HG03558 (cell line): Measurements from ENCODE around the gene SPDEF.

Source experiments
- ATAC-seq: cut with Tn5 transposase; IDR thresholded peaks from one replicate; pipeline ENCODE4 v1.9.1; 2021; ENCODE audit warnings: moderate number of reproducible peaks; ENCODE audit not compliant: unreplicated experiment; ENCODE audit errors: extremely low read depth

Gene SPDEF

DNA sequence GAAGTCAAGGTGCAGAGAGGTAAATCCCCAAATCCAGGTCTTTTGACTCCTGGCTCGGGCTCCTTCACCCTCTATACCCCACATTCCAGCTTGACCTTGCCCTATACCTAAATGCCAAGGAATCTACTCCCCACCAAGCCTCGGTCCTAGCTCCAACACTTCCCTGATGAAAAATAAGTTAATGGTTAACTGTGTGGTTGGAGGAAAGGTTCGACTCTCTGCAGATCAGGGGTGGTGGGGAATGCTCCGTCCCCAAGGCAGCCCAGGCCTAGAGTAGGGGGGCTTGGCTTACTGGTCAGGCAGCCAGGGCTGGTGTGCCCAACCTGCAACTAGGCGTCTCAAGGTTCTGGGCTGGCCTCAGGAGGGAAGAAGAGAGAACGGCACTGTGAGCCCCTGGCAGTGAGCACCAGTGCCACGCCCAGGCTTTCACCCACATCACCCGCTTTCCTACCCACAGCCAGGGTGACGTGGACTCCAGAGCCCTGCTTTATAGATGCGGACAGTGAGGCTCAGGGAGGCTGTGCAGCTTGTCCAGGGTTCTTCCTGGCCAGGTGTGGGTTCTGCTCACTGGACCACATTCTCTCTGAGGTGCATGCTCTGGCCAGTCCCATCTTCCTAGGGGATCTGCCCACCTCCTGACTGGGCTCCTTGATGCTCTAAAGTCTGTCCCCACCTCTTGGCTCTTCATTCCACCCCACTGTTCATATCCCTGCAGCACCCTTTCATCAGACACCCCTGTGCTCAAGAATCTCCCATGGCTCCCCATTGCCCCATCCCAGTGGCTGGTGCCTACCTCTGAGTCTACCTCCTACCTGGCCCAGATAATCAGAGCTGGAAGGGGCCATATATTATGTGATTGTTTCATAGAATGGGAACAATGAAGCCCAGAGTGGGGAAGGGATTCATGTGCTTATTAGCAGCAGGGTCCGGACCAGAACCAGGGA is 8.2 kb downstream of the SPDEF start:
- no peak for ATAC-seq

DNA sequence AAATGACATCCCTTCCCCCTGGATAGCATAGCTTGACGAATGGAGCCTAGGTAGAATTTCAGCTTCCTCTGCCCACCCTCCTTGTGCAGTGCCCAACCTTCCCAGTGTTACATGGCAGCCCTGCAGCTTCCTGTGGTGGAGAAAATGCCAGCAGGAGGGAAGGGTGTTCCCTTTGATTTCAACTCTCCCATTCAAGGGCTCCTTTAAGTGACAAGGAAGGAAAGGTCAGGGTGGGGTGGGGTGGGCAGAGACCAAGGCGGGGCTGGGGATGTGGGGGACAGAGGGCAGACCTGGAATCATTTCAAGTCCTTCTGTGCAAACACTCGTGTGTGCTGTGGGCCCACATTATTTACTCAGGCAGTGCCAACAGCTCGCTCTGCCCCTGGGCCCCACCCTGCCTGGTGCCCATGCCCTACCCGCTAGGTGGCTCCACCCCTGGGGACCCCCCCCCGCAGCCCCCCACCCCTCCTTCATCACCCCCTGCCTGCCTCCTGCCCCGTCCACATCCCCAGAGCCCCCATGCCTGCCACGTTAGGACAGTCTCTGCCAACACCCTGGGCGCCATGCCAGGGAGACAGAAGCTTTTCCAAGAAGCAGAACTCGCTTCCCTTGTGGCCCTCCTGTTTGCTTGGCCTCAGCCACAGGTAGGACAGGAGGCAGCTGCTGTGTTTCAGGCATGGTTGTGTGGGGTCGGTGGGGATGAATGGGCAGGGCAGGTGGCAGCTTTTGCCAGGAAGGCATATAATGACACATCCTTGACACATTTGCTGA is 9.4 kb downstream of the SPDEF start:
- ATAC-seq, result no peak

DNA sequence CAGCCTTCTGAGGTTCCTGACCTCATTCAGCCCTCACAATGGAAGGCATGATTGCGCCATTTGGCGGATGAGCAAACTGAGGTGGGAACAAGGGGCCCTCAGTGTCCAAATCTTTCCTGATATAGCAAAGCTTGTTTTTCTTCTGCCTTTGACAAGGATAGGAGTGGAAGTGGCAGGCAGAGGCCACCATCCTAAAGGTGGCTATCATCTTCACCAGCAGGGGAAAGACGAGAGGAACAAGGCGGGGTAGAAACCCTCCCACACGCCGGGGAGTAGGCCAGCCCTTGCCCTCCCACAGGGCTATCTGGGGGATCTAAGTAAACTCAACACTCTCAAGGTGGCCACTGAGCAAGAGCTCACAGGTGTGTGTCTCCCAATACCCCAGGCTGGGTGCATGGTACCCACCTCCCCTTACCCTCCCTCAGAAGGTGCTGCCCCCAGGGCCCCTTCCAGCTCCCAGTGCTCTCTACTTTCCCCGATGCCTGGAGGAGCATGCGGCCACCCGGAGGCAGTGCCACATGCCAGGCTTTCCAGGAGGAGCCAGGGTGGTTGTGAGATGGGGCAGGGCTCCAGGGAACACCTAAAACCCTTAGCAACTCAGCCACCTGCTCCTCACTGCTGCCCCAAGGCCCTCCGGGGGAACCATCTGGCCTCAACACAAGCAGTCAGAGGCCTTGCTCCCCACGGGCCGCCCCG is 11.2 kb downstream of the SPDEF start:
- ATAC-seq, result no peak

DNA sequence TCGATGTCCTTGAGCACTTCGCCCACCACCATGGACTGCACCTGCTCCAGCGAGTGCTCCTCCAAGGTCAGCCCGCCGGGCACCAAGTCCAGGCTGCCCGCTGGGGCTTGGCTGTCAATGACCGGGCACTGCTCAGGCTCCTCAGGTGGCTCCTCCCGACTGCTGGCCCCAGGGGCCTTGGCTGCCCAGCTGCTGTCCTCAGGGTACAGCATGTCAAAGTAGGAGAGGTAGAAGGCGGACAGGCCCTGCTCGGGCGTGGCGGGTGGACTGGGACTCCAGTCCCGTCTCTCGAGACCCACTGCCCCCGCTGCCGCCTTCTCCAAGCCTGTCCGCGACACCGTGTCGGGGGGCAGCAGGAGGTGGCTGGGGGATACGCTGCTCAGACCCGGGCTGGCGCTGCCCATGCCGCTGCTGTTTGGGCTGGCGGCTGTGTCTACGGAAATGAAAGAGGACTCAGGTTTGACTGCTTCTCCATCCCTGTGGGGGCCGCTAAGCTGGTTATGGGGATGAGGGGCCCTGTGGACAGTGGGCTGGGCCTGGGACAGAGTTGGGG is 12.0 kb downstream of the SPDEF start:
- ATAC-seq, result no peak

DNA sequence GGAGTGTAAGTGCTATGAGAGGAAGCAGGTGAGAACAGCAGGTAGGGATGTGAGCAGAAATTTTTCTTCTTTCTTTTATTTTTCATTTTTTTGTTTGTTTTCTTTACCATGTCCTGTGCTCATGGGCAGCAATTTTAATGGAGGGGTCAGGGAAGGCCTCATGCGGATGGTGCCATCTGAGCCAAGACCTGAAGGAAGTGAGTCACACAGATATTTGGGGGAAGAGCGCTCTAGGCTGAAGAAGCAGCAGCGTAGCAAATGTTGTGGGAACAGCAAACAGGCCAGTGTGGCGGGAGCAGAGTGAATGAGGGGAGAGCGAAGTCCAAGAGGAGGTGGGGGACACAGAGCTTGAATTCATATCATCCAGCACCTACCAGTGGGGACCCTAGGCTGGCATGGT is 12.7 kb downstream of the SPDEF start:
- no peak for ATAC-seq

DNA sequence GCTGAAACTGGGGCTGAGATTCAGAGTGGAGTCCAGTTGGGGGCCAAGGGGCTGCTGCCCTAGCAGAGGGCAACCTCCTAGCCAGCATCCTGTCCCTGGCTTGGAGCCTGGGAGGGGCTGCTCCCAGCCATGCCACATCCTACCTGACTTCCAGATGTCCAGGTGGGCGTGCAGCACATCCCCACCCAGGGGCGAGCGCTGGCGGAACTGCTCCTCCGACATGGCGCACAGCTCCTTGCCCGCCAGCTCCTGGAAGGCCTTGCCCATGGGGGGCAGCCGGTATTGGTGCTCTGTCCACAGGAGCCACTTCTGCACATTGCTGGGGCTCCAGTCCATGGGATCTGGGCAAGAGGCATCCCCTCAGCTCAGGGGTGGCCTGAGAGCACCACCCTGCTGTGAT is 15.3 kb downstream of the SPDEF start:
- no peak for ATAC-seq

DNA sequence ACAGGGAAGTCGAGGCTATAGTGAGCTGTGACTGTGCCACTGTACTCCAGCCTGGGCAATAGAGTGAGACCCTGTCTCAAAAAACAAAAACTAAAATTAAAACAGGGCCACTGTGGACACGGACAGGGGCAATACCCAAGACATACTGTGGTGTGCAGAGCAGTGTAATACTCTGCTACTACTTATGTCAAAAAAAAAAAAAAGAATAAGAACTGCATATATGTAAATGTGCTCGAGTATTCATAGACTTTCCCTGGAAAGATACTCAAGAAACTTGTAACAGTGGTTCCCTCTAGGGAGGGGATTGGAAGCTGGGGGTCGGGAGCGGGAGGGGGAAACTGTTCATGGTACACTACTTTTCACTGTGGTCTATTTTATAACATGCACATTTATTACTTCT is 15.9 kb downstream of the SPDEF start:
- no peak for ATAC-seq

DNA sequence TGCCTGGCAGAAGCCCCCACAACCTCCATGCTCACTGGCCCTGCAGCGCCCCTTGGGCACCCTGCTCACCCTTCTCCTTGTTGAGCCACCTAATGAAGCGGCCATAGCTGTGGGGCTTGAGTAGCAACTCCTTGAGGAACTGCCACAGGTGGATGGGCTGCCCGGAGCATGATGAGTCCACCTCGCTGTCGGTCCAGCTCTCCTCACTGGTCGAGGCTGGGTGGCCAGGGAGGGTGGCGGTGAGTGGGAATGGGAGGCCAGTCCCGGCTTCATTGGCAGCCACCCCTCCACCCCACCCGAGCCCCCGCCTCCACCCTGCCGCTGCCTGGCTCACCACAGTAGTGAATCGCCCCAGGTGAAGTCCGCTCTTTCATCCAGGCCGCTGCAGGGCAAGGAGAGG is 16.9 kb downstream of the SPDEF start:
- no peak for ATAC-seq

DNA sequence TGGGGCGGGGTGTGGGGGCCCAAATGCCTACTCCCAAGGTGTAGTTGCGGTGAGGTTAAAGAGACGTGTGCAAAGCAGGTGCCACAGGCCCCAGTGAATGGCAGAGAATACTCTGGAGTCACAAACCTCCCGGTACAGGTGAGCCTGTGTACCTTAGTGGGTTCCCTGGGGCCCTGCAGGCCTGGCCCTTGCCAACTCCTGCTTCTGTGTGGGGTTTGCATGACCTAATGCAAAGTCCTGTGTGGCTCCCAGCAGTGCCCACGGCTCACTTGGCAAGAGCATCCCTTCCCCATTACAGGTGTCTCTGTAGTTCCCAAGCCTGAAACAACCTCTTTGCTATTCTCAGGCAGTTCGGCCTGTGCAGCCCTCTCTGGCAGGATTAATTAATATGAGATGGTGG is 17.5 kb downstream of the SPDEF start:
- no peak for ATAC-seq

DNA sequence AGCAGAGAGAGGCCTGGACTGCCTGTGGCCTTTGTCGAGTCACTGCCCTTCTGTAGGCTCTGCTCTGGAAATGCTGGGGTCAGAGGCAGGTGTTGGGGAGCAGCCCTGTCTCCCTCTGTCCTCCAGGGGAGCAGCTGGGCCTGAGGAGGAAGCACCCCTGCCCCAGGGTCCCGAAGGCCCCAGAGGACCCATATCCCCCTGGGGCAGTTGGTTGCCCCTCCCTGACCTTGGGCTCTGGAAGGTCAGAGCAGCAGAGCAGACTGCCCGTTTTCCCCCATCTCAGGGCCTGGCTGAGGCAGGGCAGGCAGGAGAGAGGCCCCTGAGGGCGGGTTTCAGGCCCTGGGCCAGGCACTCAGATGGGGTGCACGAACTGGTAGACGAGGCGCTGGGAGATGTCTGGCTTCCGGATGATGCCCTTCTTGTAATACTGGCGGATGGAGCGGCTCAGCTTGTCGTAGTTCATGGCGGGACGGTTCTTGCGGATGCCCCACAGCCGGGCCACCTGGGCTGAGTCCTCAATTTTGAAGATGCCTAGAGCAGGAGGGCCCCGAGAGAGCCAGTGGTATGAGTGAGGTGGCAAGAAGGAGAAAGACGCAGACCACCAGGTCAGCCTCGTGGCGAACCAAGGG is 18.1 kb downstream of the SPDEF start:
- no peak for ATAC-seq

DNA sequence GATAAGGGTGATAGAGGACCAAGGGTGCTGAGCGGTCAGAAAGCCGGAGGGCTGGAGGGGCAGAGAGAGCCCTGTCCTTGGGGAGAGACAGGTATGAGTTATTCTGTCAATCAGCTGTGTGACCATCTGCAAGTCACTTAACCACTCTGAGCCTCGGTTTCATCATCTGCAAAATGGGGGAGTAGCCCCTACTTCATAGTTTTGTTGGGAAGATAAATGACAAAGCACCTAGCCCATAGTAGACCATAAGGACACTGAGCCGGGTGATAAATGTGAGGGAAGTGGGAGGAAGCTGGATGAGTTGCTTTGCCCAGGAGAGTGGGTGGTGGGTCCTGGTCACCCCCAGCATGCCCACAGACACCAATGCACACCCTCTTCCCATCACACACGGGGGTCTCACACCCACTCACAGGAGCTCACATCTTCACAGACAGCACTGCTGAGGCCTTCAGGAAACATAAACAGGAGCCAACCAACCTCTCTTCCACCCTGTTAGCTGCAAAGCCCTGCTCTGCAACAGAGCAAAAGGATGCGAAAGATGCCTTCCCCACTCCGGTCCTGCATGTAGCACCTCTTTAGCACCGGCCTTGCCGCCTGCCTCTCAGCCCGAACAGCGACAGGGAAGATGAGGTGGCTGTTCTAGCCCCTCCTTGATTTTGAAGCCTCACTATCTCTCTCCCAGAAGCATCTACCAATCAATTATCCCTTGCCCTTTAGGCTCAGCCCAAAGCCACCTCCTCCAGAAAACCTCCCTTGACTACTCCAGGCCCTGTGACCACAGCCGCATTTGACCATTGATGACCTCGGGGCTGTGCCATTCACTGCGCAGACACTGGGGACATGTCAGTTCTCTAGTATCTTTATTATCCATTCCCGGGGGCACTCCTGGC is 18.9 kb downstream of the SPDEF start:
- ATAC-seq, result no peak

DNA sequence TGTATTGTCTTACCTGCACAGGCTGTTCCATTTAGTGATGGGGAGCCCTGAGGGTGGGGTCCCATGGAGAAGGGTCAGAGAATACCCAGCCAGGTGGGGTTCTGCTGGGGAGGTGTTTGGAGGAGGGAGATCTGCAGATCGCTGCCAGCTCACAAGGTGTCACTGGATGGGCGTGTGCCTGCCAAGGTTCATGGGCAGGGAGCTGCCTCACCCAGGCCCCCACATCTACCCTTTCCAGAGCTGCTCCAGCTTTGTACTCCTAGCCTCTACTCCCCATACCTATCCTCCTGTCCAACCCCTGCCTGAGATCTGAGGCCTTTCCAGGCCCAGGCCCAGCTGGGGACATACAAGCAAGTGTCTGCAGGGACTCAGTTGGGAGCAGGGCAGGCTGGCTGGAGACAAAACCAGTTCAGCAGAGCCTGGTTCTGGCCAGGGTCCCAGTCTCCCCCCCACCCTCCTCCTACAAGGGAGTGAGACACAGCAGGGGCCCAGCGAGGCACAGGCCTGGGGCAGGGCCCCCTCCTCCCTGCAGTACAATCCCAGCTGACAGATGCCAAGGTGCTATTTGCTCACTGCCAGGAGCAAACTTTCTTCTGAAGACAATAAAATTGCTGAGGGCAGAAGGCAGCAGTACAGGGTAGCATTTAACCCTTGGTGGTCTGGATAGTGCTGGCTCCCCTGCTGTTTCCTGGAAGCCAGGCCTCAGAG is 19.7 kb downstream of the SPDEF start:
- no peak for ATAC-seq

DNA sequence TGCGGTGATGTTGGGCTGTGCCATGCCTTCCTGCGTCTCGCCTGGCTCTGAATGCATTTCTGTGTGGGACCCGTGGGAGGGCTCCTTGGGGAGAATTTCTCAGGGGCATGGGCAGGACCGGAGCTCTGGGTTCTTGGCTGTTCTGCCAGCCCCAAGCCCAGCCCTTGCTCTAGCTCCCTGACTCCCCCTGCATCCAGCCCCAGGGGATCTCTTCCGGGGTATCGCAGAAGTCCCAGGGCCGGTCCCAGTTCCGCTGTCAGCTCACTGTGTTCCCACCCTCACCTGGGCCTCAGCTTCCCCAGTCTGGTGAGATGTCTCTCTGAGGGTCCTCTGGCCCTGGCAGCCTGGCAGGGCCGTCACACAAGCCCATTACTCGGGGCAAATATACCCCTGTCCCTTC is 20.5 kb downstream of the SPDEF start:
- no peak for ATAC-seq

DNA sequence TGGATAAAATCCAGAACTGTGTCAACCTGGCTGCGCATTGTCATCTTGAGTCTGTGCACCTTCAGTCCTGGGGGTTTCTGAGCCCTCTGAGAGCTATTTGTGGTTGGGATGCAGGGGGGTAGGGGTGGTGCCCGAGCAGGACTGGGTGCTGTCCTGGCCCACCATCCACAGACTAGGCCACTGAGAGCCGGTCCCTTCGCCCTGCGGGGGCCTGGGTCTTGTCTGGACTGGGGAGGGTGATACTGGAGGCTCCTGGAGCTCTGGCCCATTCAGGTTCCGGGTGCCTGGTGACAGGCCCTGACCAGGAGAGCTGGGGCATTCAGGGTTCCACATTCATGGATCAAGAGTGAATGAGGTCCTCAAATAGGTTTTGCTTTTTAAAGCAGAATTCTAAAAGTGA is 20.9 kb downstream of the SPDEF start:
- no peak for ATAC-seq

DNA sequence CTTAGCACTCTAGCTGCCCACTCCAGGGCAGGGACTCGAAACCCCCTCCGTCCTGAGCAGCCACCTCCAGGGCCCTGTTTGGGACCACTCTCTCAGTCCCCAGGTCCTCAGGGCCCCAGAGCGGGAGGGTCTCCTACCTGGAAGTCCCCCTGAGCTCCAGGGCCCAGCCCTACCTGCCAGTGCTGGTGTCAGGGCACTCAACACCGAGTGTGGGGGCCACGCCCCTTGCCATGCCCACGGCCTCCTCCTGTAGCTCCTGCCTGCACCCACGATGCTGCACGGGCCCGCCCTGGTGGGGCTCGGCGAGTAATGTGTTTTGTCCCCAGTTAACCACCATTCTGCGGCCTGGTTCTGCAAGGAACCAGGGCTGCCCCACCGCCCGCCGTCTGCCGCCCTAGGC is 21.5 kb downstream of the SPDEF start:
- ATAC-seq, result no peak

DNA sequence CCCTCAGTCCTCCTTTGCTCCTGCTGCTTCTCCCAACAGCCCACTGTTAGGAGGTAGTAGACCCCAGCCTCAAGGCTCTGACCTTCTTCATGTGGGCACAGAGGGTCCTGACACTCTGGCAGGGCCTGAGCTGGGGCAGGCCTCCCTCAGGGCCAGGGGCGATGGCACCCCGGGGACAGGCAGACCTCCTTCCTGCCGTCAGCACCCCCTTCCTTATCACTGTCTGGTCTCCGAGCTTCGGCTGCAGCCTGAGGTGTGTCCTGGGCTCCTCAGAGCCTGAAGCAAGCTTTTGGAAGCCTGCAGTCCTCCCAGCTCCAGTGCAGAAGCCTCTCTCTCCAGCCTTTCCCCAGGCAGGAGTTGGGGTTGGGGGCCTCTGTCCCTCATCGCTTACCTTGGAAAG is 22.0 kb downstream of the SPDEF start:
- ATAC-seq, result no peak

DNA sequence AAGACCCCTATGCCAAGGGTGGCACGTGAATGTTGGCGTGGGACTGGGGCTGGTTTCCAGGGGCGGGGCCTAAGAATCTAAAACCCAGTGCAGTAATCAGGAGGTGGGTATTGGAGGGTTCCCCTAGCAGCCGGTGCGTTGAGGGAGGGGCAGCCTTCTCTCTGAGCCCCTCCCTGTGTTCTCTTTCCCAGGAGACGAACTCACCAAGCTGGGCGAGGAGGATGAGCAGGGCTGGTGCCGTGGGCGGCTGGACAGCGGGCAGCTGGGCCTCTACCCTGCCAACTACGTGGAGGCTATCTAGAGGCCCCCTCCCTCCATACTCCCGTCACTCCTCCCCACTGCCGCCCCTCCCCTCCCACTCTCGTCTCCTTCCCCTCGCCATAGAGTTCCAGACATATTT is 23.9 kb downstream of the SPDEF start:
- no peak for ATAC-seq

DNA sequence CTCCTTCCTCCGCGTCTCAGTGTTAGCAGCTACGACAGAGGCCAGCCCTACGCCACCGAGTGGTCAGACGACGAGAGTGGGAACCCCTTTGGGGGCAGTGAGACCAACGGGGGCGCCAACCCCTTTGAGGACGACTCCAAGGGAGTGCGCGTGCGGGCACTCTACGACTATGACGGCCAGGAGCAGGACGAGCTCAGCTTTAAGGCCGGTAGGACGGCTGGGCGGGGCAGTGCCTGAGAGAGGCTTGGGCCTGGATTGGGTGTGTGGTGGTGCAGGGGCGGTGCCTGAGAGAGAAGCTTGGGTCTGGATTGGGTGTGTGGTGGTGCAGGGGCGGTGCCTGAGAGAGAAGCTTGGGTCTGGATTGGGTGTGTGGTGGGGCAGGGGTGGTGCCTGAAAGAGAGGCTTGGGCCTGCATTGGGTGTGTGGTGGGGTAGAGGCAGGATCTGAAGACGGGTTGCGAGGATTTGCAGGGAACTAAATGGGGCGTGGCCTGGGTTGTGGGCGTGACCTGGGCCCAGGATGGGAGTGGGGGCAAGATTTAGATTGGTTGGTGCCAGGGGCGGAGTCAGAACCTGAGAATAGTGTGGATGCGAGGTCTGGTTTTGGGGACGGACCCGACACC is 24.4 kb downstream of the SPDEF start:
- ATAC-seq, result no peak
